ENCODE measurements around the gene RAB9A. TPM values are rescaled to one million over a fixed set of nuclear protein-coding genes. Genes with fewer than 3 reads are reported as not detected.

RAB9A gene
- polyA plus RNA-seq, 6 donors from 2014 or later: 15.7 to 28.1 (median 20.1) TPM

GRCh38 chrX:13747836-13748235 is 58.9 kb downstream of the RAB9A start:
- Mint-ChIP-seq H3K9me3 (no peaks in the 10 kb centered on the region), H3K36me3 (peaks cover 8 to 18% of the 10 kb centered on the region in 2 donors), H3K27ac (peak overlapping the region in 5 of 6 donors; percentile 20 to 87 (median 69)), H3K4me1 (peaks cover 24 to 48% (median 34%) of the 10 kb centered on the region in 3 donors), H3K4me3 (no peak overlapping the region), H3K27me3 (no peaks in the 10 kb centered on the region)
- DNase-seq: peak; percentile 34
- ATAC-seq (ENCODE audit: low read depth in 2 of 2): peak; percentile 22 to 28

DNA sequence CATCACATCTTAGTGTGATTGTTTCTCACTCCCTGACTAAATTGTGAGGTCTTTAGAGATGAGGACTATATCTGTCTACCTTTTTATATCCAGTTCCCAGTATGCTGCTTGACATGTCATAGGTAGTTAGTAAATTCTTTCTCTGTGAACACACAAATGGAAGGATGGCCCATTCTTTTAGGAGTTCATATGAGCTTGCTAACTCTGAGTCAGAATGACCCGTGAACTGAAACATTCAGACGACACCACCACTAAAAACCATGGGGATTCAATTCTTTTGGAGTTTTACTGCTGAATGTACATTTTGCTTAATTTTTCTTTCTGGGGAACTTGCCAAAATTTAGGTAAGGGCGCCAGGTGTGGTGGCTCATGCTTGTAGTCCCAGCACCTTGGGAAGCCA is 59.6 kb downstream of the RAB9A start:
- no peak overlapping the region for H3K4me3 Mint-ChIP-seq
- ATAC-seq (ENCODE audit: low read depth in 2 of 2): no peak
- no peaks in the 10 kb centered on the region for H3K27me3 Mint-ChIP-seq
- peaks cover 12 to 18% of the 10 kb centered on the region in 2 donors for H3K36me3 Mint-ChIP-seq
- peak overlapping the region in 3 of 6 donors; percentile 36 to 69 (median 39) for H3K27ac Mint-ChIP-seq
- peaks cover 29 to 47% (median 35%) of the 10 kb centered on the region in 3 donors for H3K4me1 Mint-ChIP-seq
- no peaks in the 10 kb centered on the region for H3K9me3 Mint-ChIP-seq
- DNase-seq: no peak

DNA sequence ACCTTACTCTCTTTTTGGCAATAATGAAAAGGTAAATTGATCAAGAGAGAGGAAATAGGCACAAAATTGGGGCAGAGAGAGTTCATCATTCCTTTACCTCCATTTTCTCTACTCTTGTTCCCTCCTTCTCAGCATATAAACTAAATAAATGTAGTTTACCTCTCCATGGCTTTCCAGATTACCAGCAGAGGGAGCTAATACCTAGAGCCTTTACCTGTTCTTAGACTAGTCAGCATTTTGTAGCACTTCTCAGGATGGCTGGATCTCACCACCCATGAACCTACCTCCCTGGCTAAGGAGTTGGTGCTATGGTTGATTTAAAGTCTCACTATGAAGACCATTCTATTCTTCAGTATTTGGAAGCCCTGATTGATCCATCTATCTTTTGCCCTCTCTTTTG is 61.3 kb downstream of the RAB9A start:
- Mint-ChIP-seq H3K36me3 (peaks cover 12 to 18% of the 10 kb centered on the region in 2 donors), H3K27ac (peak overlapping the region in 5 of 6 donors; percentile 6 to 73 (median 47)), H3K4me3 (peak overlapping the region in 2 of 8 donors; percentile 13 to 57), H3K27me3 (no peaks in the 10 kb centered on the region), H3K9me3 (no peaks in the 10 kb centered on the region), H3K4me1 (peaks cover 29 to 45% (median 38%) of the 10 kb centered on the region in 3 donors)
- DNase-seq (peak; percentile 46), ATAC-seq (ENCODE audit: low read depth in 2 of 2) (peak; percentile 64 to 71)

DNA sequence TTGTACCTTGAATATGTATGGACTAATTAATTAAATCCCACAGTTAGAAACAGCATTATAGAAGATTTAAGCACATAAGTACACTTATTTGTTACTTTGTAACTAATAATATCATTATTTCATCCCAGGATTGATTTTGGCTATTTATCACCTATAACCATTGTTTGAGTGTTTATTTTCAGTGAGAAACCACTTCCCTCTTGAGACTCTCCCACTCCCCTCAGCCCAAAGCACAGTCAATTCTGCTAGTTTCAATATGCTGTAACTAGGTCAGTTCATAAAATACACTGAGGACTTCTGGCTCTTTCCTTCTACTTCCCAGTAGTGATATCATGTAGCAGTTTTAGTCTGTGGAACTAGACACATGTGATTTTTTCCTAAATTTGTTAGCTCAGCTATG is 61.9 kb downstream of the RAB9A start:
- H3K27me3 Mint-ChIP-seq: no peaks in the 10 kb centered on the region
- H3K36me3 Mint-ChIP-seq: peaks cover 12 to 18% of the 10 kb centered on the region in 2 donors
- peaks cover 29 to 47% (median 42%) of the 10 kb centered on the region in 3 donors for H3K4me1 Mint-ChIP-seq
- H3K4me3 Mint-ChIP-seq: peak overlapping the region in 2 of 8 donors; percentile 13 to 57
- no peak for DNase-seq
- H3K9me3 Mint-ChIP-seq: no peaks in the 10 kb centered on the region
- H3K27ac Mint-ChIP-seq: peak overlapping the region in 3 of 6 donors; percentile 1 to 71 (median 53)
- peak in 1 of 2 donors; percentile 19 for ATAC-seq (ENCODE audit: low read depth in 2 of 2)

DNA sequence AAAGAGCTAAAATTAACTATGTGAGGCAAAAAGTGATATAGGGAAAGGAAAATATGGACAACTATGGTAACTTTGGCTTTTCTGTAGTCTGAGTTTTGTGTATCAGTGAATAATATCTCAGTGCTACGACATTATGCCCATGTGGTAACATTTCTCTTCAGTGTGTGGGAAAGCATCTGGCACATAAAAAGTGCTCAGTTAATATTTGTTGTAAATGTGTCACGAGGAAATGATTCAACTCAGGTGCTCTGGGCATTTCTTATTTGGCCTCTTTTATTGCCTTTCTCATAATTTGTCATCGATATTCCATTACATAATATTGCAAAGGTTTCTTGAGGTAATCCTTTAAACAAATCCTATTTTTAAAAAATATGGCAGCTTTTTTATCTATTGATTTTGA is 63.2 kb downstream of the RAB9A start:
- Mint-ChIP-seq H3K4me1 (peaks cover 26 to 54% (median 43%) of the 10 kb centered on the region in 3 donors), H3K9me3 (no peaks in the 10 kb centered on the region), H3K4me3 (no peak overlapping the region), H3K27ac (peak overlapping the region in 2 of 6 donors; percentile 38 to 51), H3K36me3 (peaks cover 11 to 12% of the 10 kb centered on the region in 2 donors), H3K27me3 (no peaks in the 10 kb centered on the region)
- DNase-seq (no peak), ATAC-seq (ENCODE audit: low read depth in 2 of 2) (no peak)

DNA sequence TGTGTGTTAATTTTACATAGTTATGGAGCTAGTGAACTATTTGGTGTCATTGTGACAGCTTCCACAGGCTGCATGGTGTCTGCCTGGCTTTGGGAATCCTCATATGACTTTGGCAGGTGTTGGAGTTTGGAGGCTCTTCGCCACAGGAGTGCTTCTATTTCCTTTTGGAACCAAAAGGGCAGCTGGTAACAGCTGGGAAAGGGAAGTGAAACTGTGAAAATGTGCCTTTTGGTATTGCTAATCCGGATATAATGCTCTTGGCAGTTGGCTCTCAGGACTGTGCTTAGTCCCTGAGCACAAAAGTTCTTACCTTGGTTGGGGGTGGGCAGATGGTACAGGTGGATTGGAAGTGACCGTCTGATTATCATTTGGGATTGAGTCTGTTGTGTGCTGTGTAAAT is 63.7 kb downstream of the RAB9A start:
- H3K9me3 Mint-ChIP-seq: no peaks in the 10 kb centered on the region
- H3K4me3 Mint-ChIP-seq: peak overlapping the region; percentile 21 to 86 (median 55)
- H3K4me1 Mint-ChIP-seq: peaks cover 21 to 52% (median 38%) of the 10 kb centered on the region in 3 donors
- ATAC-seq (ENCODE audit: low read depth in 2 of 2): peak; percentile 64 to 68
- DNase-seq: peak; percentile 40
- H3K36me3 Mint-ChIP-seq: peaks cover 8 to 10% of the 10 kb centered on the region in 2 donors
- H3K27me3 Mint-ChIP-seq: no peaks in the 10 kb centered on the region
- H3K27ac Mint-ChIP-seq: peak overlapping the region; percentile 13 to 88 (median 71)

GRCh38 chrX:13754765-13755164 is 65.8 kb downstream of the RAB9A start:
- ATAC-seq (ENCODE audit: low read depth in 2 of 2) (no peak), DNase-seq (no peak)
- H3K4me3 Mint-ChIP-seq: peak overlapping the region in 3 of 8 donors; percentile 12 to 52 (median 40)
- H3K36me3 Mint-ChIP-seq: peaks cover 7 to 15% of the 10 kb centered on the region in 2 donors
- peaks cover 27 to 65% (median 46%) of the 10 kb centered on the region in 3 donors for H3K4me1 Mint-ChIP-seq
- peak overlapping the region in 2 of 6 donors; percentile 81 to 89 for H3K27ac Mint-ChIP-seq
- no peaks in the 10 kb centered on the region for H3K9me3 Mint-ChIP-seq
- H3K27me3 Mint-ChIP-seq: no peaks in the 10 kb centered on the region

GRCh38 chrX:13755254-13755653 is 66.3 kb downstream of the RAB9A start:
- DNase-seq: no peak
- Mint-ChIP-seq H3K4me3 (peak overlapping the region in 3 of 8 donors; percentile 12 to 52 (median 43)), H3K27ac (peak overlapping the region in 5 of 6 donors; percentile 17 to 90 (median 81)), H3K9me3 (no peaks in the 10 kb centered on the region), H3K27me3 (no peaks in the 10 kb centered on the region), H3K4me1 (peaks cover 23 to 68% (median 46%) of the 10 kb centered on the region in 3 donors), H3K36me3 (peaks cover 7 to 15% of the 10 kb centered on the region in 2 donors)
- no peak for ATAC-seq (ENCODE audit: low read depth in 2 of 2)

DNA sequence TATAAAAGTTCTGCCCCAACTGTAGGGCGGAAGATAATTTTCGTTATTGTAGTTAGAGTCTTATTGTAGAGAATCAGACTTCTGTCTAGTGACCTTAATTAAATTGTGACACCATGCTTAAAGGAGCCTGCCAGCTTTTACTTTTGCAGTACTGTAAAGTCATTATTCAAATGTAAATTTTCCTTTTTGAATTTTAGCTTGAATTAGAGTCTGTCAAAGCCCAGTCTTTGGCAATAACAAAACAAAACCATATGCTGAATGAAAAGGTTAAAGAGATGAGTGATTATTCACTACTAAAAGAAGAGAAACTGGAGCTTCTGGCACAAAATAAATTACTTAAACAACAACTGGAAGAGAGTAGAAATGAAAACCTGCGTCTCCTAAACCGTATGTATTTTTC is 67.5 kb downstream of the RAB9A start:
- Mint-ChIP-seq H3K4me1 (peaks cover 16 to 70% (median 44%) of the 10 kb centered on the region in 3 donors), H3K27me3 (no peaks in the 10 kb centered on the region), H3K36me3 (peaks cover 7 to 21% of the 10 kb centered on the region in 2 donors), H3K4me3 (no peak overlapping the region), H3K27ac (peak overlapping the region in 1 of 6 donors; percentile 76), H3K9me3 (no peaks in the 10 kb centered on the region)
- DNase-seq (no peak), ATAC-seq (ENCODE audit: low read depth in 2 of 2) (no peak)

- H3K4me3 Mint-ChIP-seq: peak overlapping the region; percentile 20 to 84 (median 54)
- DNase-seq: peak; percentile 80
- peak; percentile 89 for ATAC-seq (ENCODE audit: low read depth in 2 of 2)
- peak overlapping the region; percentile 36 to 83 (median 60) for H3K27ac Mint-ChIP-seq
- H3K27me3 Mint-ChIP-seq: no peaks in the 10 kb centered on the region
- H3K36me3 Mint-ChIP-seq: peaks cover 7 to 25% of the 10 kb centered on the region in 2 donors
- H3K4me1 Mint-ChIP-seq: peaks cover 7 to 58% (median 36%) of the 10 kb centered on the region in 3 donors
- H3K9me3 Mint-ChIP-seq: no peaks in the 10 kb centered on the region
Measured at GRCh38 chrX:13759152-13759718, 70.3 kb downstream of the RAB9A start.

Other genes with a start within 250 kb of the RAB9A start
- not detected for gene EGFL6, start 119.5 kb upstream of the RAB9A start, polyA plus RNA-seq (ENCODE audit: low read depth in 6 of 6)
- gene TCEANC, start 36.0 kb upstream of the RAB9A start, polyA plus RNA-seq (ENCODE audit: low read depth in 6 of 6): 10 to 100 TPM; 10.5 to 14.1 (median 13.3) TPM
- 10 to 100 TPM; 39.9 to 53.9 (median 46.4) TPM for gene TRAPPC2, start 45.5 kb downstream of the RAB9A start, polyA plus RNA-seq (ENCODE audit: low read depth in 6 of 6)
- 10 to 100 TPM; 26.5 to 60.5 (median 50.4) TPM for gene OFD1, start 45.6 kb downstream of the RAB9A start, polyA plus RNA-seq (ENCODE audit: low read depth in 6 of 6)
- gene GPM6B, start 128.0 kb downstream of the RAB9A start, polyA plus RNA-seq (ENCODE audit: low read depth in 6 of 6): under 1 TPM; 0.30 to 0.94 (median 0.78) TPM